KG1 (cell line): Measurements from ENCODE around the gene ECHS1.
A peak's percentile ranks its signal among the peaks of the same experiment; 100 is the strongest.
"Not testable (repeated sequence)": the region's sequence is repeated elsewhere in the genome, so short reads cannot be mapped to it uniquely, and the experiment has no call there.

ENCODE experiments used
- DNase-seq: peaks from one replicate; lab custom pipeline; 2025; lab: John Stamatoyannopoulos, UW

ECHS1 gene

GRCh38 chr10:133373174-133374090 is at the start of gene ECHS1:
ECHS1 (minus strand) TSS chr10:133373354; CDS start chr10:133373333, 21 bp downstream.
- DNase-seq = peak; percentile 90

- DNase-seq = no peak
These were observed 49.2 kb upstream of the ECHS1 start for GRCh38 chr10:133422223-133422806.

GRCh38 chr10:133421336-133422222 is 48.4 kb upstream of the ECHS1 start:
- no peak for DNase-seq

GRCh38 chr10:133420579-133420978 is 47.4 kb upstream of the ECHS1 start:
- no peak for DNase-seq

GRCh38 chr10:133420028-133420427 is 46.9 kb upstream of the ECHS1 start:
- DNase-seq = no peak

- no peak for DNase-seq
These were observed 46.2 kb upstream of the ECHS1 start for GRCh38 chr10:133419211-133419950.

- DNase-seq = no peak
These were observed 45.3 kb upstream of the ECHS1 start for GRCh38 chr10:133418289-133418993.

- DNase-seq = no peak
These were observed 42.6 kb upstream of the ECHS1 start for GRCh38 chr10:133415752-133416151.

- DNase-seq = not testable (repeated sequence)
These were observed 41.2 kb upstream of the ECHS1 start for GRCh38 chr10:133414401-133414800.

GRCh38 chr10:133412381-133412711 is 39.2 kb upstream of the ECHS1 start:
- DNase-seq = no peak

GRCh38 chr10:133411523-133412380 is 38.6 kb upstream of the ECHS1 start:
- no peak for DNase-seq

GRCh38 chr10:133405844-133406527 is 32.8 kb upstream of the ECHS1 start:
- no peak for DNase-seq

- DNase-seq = no peak
These were observed 32.1 kb upstream of the ECHS1 start for GRCh38 chr10:133405272-133405671.

GRCh38 chr10:133403784-133404183 is 30.6 kb upstream of the ECHS1 start:
- DNase-seq = no peak

- no peak for DNase-seq
These were observed 30.2 kb upstream of the ECHS1 start for GRCh38 chr10:133403359-133403758.

GRCh38 chr10:133401981-133402725 is 29.0 kb upstream of the ECHS1 start:
- DNase-seq = no peak

GRCh38 chr10:133401500-133401899 is 28.3 kb upstream of the ECHS1 start:
- no peak for DNase-seq

- DNase-seq = no peak
These were observed 27.7 kb upstream of the ECHS1 start for GRCh38 chr10:133400624-133401424.
